Measurements from ENCODE around the gene TSPAN13.

The TSPAN13 gene

DNA sequence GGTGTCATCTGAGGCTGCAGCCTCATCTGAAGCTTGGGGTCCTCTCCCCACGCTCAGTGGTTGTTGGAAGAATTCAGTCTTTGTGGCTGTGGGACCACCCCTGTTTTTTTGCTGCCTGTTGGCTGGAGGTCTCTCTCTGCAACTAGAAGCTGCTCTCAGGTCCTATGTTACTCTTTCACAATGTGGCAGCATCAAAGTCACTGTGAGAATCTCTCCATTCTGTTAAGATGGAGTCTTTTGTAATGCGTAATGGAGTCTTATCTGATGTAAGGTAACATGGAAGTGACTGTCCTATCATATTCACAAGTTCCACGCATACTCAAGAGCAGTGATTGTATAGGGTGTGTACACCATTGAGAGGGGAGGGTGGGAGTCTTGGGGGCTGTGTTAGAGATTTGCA, 24.9 kb downstream of the TSPAN13 start:
- DNase-seq, result no peak

DNA sequence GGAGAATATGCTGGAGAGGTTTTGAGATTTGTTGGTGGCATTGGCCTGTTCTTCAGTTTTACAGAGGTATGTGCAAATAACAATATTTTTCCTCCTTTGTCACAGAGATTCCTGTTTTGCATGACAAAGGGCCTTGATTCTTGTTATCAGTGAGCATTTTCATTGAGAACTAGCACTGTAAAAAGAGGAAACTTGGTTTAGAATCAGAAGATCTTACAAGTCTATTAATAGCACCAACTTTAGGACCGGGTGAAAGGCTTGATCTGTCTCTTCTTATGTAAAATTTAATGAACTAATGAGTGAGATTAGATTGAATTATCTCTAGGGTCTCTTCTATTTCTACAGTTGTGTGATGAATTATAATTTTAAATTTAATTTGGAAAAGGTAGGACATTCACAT, 25.5 kb downstream of the TSPAN13 start:
- DNase-seq, result no peak

DNA sequence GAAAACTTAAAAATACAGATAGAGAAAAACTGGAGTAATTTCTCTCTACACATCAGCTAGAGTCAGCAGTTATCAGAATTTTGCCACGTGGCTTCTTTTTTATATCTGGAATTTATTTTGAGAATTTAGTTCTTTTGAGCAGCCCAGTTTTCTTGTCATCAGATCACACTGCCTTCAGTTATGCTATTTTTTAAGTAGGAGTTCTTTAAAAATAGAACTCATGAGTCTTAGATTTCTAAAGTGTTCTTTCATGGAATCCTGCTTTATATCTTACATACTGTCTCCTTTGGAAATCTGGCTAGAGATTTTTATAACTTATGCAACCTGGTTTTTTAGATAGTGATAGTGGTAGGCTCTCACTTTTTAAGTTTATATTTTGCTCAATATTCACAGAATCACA, 27.0 kb downstream of the TSPAN13 start:
- no peak for DNase-seq

DNA sequence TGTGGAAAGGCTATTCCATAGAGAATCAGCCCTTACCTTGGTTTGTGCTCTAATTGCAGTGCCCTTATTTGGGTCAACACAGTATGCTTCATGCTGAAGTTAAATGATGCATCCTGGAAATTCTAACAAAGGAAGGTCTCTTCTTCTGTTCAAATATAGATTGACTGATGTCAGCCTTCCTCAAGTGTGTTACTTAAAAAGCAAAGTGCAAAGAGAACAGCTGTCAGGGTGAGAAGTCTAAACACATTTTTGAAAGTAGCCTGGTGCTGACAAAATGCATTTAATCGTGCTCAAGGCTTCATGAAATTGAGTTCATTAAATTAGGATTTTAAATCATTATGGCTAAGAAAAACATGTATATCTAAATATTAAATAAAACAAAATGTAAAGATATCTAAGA, 31.8 kb downstream of the TSPAN13 start:
- DNase-seq, result no peak

DNA sequence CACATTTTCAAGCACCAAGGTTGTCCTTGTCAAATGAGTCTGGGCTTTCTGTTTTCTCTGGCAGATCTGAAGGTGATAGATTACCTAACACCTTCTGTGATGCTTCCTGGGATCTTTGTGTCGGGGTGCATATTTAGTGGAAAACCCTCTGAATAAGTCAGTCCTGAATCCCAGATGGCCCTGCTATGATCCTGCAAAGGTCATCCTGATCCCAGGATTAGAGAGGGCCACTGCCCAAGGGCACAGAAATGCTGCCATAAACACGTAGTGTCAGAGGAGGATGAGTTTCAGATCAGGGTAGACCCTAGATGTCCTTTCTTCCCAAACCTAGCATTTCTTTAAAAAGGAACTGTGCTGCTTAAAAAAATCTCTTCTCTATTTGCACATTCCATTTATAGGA, 32.3 kb downstream of the TSPAN13 start:
- no peak for DNase-seq

DNA sequence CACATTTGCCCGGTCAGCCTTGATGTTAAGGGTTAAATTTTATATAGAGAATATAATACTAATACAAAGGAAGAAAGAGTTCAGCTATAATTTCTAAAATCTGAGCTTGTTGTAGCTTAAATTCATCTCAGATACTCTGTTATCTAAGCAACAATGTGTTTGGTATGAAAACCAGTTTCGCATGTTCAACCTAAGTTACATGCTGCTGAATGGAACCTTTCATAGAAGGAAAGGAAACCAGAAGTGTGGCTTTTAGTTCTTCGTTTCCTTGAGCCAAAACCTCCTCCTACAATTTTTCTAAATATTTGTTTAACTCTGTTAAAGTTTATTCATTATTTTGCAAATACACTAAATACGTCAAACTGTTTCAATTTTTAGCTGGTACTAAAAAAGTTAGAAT, 32.7 kb downstream of the TSPAN13 start:
- DNase-seq, result no peak

DNA sequence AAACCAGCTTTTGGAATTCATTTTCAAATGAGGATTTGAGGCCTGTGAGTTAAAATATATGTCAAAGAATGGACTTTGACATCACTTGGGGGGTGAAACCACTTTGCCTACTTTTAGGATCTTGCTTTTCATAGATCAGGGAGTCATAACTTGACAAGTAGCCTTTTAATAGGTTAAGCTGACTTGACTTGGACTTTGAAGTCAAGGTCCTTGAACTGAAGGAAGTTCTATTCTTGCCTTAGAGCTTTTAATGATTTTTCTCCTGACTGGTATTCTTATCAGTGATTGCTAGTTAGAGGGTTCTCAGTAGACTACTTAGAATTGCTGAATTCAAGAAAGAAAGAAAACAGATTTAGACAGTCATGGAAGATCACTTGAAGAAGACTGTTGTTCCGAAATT, 33.6 kb downstream of the TSPAN13 start:
- DNase-seq, result no peak

DNA sequence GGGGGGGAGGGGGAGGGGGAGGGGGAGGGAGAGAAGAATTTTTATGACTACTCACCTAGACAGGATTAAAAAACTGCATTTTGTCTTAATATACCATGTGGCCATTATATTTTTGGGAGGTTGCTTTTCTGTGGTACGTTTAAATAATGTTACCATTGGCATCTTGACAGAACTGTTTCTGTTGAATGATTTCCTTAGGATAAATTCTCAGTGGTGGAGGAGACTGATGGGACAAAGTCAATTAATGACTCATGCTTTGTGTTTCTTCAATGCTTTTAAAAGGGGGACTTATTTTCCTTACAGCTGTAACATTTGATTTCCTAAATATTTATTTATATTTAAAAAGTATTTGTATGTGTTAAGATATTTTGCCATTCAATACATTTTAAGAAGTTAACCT, 37.5 kb downstream of the TSPAN13 start:
- DNase-seq, result no peak

DNA sequence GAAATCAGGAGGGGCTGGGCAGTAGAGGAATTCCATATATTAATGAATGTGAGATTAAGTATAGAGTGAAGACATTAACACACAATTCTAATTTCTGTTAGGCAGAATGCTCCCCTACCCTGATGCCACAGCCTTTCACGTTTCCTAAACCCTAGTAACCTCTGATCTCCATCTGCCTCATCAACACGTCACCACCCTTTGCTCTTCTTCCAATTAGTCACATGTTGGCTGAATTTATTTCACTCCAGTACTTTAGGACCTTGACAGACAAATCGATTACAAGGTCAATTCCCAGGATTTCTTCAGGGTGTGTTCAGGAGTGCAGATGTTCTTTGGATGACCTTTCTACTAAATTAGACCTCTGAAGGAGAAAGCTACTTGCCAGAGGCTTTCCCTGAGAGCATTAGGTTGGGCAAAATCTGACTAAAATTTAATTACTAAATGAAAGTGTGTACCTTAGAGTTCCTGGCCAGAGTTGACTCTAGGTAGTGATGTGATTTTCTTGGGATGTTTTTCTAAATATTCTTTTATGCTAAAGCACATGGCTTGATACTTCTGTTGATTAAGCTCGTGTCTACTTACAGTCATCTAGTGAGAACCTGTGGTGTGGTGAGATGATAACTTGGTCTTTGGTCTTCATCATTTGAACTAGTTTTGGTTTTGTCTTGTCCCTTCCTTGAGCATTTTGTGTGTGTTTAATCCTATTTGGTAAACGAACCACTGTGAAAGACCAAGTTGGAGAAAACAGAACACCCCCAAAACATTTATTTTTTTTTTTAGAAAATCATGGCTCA, 38.5 kb downstream of the TSPAN13 start:
- DNase-seq, result no peak

DNA sequence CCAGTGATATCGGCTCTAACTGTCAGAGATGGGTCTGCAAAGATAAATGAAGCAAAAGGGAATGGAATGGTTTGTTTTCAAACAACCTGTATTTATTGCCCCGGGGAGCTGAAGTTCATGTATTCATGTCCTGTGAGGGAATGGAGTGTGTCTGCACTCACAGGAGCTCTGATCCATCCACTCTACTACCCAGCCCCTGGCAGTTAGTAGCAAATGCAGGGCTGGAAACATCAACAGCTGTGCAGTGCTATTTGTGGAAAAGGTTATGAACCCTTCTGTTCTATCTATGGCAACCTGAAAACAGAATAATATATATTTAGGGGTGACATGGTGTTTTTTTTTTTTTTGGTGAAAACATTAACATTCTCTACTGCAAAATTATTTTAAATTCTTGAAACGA, 41.4 kb downstream of the TSPAN13 start:
- no peak for DNase-seq

DNA sequence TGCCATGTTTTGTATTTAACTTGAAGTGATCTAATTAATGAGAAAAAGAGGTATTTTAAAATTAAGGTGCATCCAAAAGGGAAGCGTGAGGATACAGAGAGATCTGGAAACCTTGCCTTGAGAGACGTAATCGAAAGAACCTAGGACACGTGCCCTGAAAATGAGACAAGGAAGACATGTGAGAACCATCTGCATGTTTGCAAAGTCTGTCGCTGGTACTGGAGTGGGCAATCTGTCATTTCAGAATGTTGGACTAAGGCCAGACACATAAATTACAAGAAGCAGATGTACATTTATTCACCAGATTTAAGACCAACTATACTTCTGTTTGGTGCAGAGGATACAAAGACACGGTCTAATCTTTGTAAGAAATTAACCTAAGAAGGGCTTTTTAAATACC, 42.1 kb downstream of the TSPAN13 start:
- no peak for DNase-seq

DNA sequence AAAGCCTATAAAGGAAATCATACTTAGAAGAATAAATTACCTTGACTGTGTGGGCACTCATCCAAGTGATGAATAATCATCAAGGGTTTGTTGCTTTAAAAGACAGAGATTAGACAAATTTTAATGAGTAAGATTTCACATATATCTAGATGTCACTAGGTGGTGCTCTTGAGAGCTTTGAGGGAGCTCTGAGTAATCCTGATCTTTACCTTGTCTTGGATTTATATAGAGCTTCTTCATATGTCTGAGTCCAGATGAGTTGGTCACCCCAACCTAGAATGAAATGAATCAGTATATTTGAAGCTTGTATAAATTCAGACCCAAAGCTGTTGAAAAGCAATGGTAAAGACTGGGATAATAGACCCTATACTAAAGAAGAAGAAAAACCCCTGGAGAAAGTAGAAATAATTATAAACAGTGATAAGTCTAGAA, 47.6 kb downstream of the TSPAN13 start:
- DNase-seq, result peak; percentile 17

DNA sequence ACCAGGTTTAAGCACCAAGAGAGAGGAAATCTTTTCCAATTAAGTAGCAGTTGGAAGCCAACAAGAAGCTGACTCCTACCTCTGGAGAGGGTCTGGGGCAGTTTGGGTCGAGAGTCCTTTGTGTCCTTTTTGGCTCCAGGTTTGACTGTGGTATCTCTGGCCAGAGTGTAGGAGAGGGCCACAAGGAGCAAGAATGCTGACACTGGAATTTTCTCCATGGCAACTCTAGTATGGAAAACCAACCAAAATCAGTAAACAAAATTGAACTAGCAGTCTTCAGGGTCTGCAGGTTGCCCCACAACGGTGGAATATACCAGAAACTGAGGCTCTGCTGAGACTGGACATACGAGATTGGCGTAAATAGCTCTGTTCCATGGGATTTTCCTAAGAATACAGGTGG, 48.0 kb downstream of the TSPAN13 start:
- DNase-seq, result no peak

DNA sequence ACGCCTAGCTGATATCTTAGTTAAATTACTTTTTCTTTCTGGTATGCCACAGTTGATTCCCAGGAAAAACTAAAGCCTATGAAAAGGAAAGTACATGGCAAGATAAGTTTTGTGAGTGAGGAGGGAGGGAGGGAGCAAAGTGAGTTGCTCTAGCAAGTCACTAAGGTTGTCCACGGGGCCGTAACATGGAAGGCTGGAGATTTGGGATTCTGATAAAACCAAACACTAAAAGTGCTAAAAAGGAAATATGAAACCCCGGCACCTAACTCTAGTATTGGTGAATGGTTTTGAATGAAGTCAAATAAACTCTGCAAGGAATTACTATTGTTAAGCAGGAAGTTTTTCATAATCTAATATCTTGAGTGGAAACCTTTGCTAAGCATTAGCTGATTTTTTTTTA, 49.6 kb downstream of the TSPAN13 start:
- DNase-seq, result no peak

DNA sequence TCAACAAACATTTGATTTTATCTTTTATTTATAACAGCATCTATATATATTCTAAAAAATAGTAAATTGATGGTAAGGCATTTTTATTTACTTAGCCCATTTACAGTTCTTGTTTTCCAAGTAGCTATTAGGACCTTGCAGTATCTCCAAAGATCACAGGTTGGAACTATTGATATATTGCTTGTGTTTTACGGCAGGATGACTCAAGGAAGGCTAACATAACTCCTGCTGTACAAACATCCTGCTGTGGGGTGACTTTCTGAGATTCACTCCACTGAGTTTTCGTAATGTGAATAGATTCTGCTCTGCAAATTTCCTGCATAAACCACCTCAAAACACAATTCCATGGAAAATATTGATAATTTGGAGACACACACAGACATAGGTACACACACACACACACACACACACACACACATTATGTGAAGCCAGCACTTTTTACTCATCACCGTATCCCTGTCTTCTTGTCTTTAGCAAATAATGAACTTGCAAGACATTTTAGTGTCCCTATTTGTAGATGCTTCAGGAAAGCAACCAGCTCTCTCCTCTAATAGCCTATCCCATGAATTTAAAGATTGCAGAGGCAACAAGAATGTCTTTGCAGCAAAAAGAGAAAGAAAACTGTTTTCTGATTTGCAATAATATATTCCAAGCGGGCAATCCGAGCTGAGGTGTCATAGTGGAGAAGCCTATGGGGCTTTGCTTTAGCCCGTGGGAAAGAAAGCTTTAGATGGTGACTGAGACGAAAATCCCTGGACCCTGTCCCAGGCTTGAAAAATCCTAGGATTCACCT, 50.5 kb downstream of the TSPAN13 start:
- DNase-seq, result no peak

DNA sequence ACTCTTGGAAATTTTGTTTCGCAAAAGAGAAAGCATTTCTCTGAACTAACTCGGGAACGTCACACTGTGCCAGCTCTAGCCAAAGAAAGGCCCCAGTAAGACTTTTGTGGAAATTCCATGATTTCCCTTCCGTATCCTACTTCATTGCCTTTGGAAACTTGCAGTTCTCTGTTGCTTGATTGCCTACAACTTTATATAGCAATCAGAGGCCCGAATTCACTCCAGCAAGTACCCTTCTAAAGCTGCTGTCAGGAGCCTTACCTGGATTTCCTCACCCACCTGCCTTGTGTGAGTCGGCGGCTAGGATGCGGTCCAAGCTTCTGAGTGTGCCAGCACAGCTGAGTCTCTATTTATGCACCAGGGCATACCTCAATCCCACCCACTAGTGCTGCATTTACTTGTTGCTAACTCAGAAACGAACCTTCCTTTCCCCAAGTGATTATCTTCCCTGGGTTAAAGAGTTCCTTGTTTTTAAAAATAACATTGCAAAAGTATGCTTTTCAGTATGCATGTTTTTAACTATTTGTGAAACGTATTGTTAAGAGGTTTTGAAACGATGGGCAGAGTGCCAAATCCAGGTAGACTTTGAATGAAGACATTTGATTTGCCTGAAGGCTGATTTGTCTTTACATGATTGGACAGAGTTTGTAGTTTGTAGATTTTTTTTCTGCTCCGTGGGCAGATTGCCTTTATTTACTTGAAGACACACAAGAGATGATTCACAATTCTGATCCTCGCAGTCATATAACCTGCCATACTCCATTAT, 51.3 kb downstream of the TSPAN13 start, which contains the start of gene AGR2:
AGR2 (minus strand) TSS at position 326 of the 766 bp plus-strand sequence. CDS start 3,203 bp downstream, outside the sequence.
- DNase-seq, result no peak

DNA sequence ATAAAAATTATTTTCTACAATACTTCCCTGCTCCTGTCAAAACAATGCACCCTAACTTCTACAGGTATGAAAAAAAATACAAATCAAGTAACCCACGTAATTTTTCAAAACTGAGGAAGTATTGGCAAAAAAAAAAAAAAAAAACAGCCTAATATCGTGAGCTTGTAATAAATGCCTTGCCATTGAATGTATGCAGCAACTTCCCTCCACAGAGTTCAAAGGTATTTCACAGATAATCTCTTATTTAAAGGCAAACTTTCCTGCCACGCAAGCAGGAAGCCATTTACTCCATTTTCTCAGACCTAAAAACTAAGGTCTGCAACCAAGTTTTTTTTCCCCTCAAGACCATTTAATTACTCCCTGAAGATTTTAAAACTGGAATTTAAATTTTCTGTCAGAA, 51.9 kb downstream of the TSPAN13 start:
- no peak for DNase-seq

DNA sequence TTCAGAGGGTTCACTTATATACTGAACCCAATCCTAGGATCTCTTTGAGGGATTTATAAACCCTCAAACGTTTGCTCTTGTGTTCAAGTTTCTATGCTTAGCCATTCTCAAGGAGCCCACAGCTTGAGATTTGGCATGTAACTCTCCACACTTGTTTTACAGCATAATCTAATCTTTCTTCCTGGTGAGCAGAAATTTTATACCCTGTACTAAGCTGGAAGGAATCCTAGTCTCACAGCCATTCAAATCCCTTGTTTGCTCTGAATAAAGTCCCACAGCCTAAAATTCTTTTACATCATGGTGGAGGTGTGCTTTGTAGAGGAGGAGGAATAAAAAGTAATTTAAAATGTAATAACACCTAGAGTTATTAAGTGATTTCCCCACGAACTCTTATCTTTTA, 56.6 kb downstream of the TSPAN13 start:
- DNase-seq, result no peak

DNA sequence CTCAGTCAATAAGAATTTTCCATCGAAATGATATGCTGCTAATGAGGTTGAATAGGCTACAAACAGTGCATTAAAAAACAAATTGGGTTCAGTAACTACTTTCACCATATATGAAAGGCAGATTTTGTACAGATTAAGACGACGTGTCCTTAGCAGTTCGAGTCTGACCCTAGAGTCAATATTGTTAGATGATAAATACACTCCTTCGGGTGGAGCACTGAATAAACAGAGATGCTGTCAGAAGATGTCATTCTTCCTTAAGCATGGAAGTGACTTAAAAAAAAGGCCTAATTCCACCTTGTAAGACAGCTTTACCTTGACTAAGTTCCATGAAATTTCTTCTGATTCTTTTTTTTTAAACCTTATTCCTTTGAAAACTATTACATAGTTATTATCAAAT, 57.0 kb downstream of the TSPAN13 start:
- no peak for DNase-seq

DNA sequence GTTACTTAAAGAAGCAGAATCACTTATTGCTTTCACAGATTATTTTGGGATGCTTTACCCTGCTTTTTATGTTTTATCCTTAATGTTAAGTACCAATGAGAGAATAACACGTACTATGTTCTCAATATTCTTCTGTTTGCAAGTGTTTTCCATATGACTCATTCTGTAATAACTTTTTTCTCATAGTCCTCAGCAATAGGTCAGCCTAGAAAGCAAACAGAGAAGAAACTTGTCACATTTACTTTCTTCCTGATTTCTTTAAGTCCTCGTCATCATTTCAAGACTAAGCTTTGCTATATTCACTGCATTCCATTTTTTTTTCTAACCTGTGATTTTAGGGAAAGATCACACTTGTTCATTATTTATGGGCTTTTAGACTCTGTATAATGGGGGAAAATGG, 58.0 kb downstream of the TSPAN13 start:
- no peak for DNase-seq

DNA sequence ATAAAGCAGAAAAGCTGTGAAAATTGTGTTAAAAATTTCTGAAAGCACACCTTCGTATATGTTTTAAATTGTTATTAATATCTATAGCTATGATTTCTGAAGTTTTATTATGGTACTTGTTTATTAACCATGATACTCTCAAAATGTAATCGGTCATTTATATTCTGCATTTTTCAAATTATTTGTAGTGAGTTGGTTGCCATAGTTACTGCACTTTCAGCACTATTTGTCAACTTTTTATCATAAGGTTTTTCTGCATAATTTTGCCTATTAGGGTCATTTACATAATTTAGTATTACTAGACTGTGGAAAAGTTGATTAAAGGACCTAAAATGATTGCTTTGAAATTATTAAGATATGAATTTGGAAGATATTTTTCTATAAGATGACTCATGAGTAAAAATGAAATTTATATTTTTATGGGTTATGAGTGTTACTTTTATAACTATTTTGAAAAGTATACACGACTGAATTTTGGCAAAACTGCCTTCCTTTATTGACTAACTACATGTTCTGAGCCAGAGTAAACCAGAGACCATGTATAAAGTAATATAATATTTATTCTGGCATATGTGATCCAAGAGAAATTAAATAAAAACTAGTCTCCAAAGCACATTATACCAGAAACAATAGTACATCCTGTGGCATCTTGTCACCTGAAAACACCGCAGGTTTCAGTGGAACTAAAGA, 59.1 kb downstream of the TSPAN13 start:
- no peak for DNase-seq

DNA sequence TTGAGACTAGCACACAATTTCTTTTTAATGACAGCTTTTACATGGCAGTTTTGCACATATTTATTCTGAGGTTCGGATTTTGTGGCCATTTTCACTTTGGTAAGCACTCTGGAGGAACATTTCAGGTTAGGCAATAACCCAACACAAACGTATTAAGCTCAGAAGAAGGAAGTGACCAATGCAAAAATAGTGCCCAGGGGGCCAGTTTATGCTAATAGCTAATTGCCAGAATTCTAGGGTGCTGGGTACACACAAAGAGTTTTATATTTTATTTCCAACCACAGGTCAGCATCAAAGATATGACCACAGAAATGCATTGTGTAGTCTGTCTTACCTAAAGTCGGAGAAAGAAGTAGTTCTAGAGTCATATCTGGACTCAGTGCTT, 59.7 kb downstream of the TSPAN13 start:
- DNase-seq, result peak; percentile 3

DNA sequence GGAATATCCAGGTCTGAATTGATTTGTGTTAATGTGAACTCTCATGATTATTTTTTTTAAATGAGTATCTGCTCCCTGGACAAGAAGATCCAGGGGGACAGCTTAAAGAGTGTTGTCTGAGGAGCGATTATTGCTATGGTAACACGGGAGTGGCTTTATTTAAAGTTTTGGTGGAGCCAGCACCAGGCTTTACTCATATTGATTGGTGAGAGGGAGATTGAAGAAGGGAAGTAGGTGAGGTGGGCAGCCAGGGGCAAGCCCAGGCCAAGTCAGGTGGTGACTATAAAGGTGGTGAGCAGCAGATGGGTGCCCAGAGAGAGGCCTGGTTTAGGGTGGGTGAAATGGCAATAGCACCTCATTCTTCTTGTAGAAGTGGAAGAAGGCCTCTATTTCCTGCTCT, 61.4 kb downstream of the TSPAN13 start:
- no peak for DNase-seq
